Spleen (tissue), 11 donors: ENCODE measurements around the gene SNRNP200. TPM values are rescaled to one million over a fixed set of nuclear protein-coding genes. Genes with fewer than 3 reads are reported as not detected.
A peak's percentile ranks its signal among the peaks of the same experiment; 100 is the strongest.
"Not testable (repeated sequence)": the region's sequence is repeated elsewhere in the genome, so short reads cannot be mapped to it uniquely, and the experiment has no call there.

Experiments
- DNase-seq: peaks from one replicate; pipeline ENCODE4 v3.0.0-alpha.2; 2020
- H3K27ac ChIP-seq, 8 donors: fragments of 200-600 bp; sonication (generic) in 7 of 8; 1 replicate in 4 of 8; 2 replicates in 4 of 8; pipeline versions ENCODE4 v1.5.0 to v1.8.0; 2016 to 2021; ENCODE audit warnings: inconsistent platforms in 4 of 8, mild to moderate bottlenecking in 4 of 8, moderate library complexity in 1 of 8
- H3K27me3 ChIP-seq, 7 donors: fragments of 200-600 bp; sonication (generic) in 6 of 7; replicated peaks in 1 of 7; 1 replicate in 4 of 7; 2 replicates in 3 of 7; pipeline versions ENCODE4 v1.5.0 to v1.8.0; 2016 to 2021; ENCODE audit warnings: inconsistent platforms in 3 of 7, mild to moderate bottlenecking in 1 of 7
- H3K36me3 ChIP-seq, 6 donors: fragments of 200-600 bp; sonication (generic) in 5 of 6; 1 replicate in 4 of 6; 2 replicates in 2 of 6; pipeline versions ENCODE4 v1.5.0 to v1.8.0; 2016 to 2021; ENCODE audit warnings: inconsistent platforms in 2 of 6
- H3K4me1 ChIP-seq, 6 donors: fragments of 200-600 bp; sonication (generic) in 5 of 6; 1 replicate in 3 of 6; 2 replicates in 3 of 6; pipeline versions ENCODE4 v1.5.0 to v1.8.0; 2016 to 2021; ENCODE audit warnings: inconsistent platforms in 3 of 6
- H3K4me3 ChIP-seq, 8 donors: fragments of 200-600 bp; sonication (generic) in 7 of 8; 1 replicate in 4 of 8; 2 replicates in 4 of 8; pipeline versions ENCODE4 v1.5.0 to v1.8.0; 2016 to 2021; ENCODE audit warnings: inconsistent platforms in 4 of 8, mild to moderate bottlenecking in 4 of 8, moderate library complexity in 2 of 8
- H3K9me3 ChIP-seq, 8 donors: fragments of 200-600 bp; sonication (generic) in 7 of 8; 1 replicate in 4 of 8; 2 replicates in 4 of 8; pipeline versions ENCODE4 v1.5.0 to v1.8.0; 2016 to 2021; ENCODE audit warnings: inconsistent platforms in 4 of 8
- CTCF ChIP-seq, 11 experiments: fragments of 200-600 bp in 7 of 11; fragments of 450-650 bp in 4 of 11; sonication (generic) in 4 of 11; IDR thresholded peaks in 8 of 11; conservative IDR thresholded peaks in 3 of 11; 1 replicate in 7 of 11; 2 replicates in 4 of 11; pipeline versions ENCODE4 v1.4.0 to v1.8.0; 2016 to 2021; ENCODE audit warnings: antibody characterized with exemption in 11 of 11, inconsistent platforms in 4 of 11, mild to moderate bottlenecking in 1 of 11
- POLR2A ChIP-seq, 3 donors: fragments of 450-650 bp; IDR thresholded peaks; one replicate each; pipeline ENCODE4 v1.5.1; 2017; ENCODE audit warnings: antibody characterized with exemption in 3 of 3, mild to moderate bottlenecking in 1 of 3
- POLR2AphosphoS5 ChIP-seq, 3 donors: sonication (generic); formaldehyde crosslinking; IDR thresholded peaks; one replicate each; pipeline ENCODE4 v1.5.1; 2017; ENCODE audit warnings: antibody characterized with exemption in 3 of 3
- WGBS, 5 donors: extraction: QIAGEN DNeasy Blood & Tissue Kit in 3 of 5; methylation state at CpG; one replicate each; pipeline versions ENCODE4 v1.1.5 to v1.1.7; 2013 to 2018; 5-methylcytosine and 5-hydroxymethylcytosine counted together
- intact Hi-C: fragments of 100-400 bp; cut with DNase I; formaldehyde crosslinking; loops from one replicate; pipeline ENCODE4 v1.15.0; 2023; ENCODE audit warnings: low total_unique reads
- polyA plus RNA-seq, 3 donors: library from polyadenylated mRNA; stranded (reverse); fragments of 200-250 nt; gene quantifications; one replicate each; pipeline ENCODE4 v1.2.1, GENCODE V29; 2013
- total RNA-seq, 7 donors: library from RNA; depleted of rRNA in 3 of 7; stranded (reverse); fragments of >200 nt in 3 of 7; fragmentation: NEBNext Ultra II Directional in 4 of 7; extraction: Animal tissue kit (Norgen Biotek cat#: 25700) in 4 of 7; gene quantifications; one replicate each; pipeline versions ENCODE4 v1.1.0 to v1.2.1, GENCODE V29; 2016 to 2021
- donor health status: healthy with polysubstance abuse.
- donor health status: DM: no; HTN: no; CAD: no; lungs with moderate emphysema.
- donor health status: DM: no; HTN: no; CAD: no.
- donor health status: Bipolar disorder and iron deficiency.
- donor health status: healthy.
- donor health status: DM: no; HTN: no; CAD: no.
- donor health status: DM: yes; HTN: yes; CAD: no.

SNRNP200 gene
- total and polyA plus RNA-seq, 10 donors: 60.5 to 139 (median 118) TPM

- H3K27me3 ChIP-seq, DNase-seq, H3K9me3 ChIP-seq, intact Hi-C loops: not testable (repeated sequence)
- 48 to 62% (median 56%) methylated on average over 3 of the region's 3 CpGs for WGBS, 5 donors
- H3K27ac ChIP-seq: peak overlapping the region; percentile 69 to 99 (median 90)
- TF ChIP-seq POLR2AphosphoS5 (IDR thresholded peaks at IDR 0.05): peak in 1 of 3 donors; percentile 65
- peak overlapping the region in 1 of 8 donors; percentile 21 for H3K4me3 ChIP-seq
- H3K36me3 ChIP-seq: peaks cover 2 to 80% (median 46%) of the 10 kb centered on the region in 6 donors
- peaks cover 74 to 100% (median 96%) of the 10 kb centered on the region in 6 donors for H3K4me1 ChIP-seq
These were observed 47.6 kb downstream of the SNRNP200 start for GRCh38 chr2:96257744-96258143.

- no peaks in the 10 kb centered on the region for H3K27me3 ChIP-seq
- 17 to 30% (median 20%) methylated on average over 6 of the region's 6 CpGs for WGBS, 5 donors
- peak overlapping the region in 2 of 8 donors; percentile 8 to 21 for H3K4me3 ChIP-seq
- intact Hi-C loops: no loop called here
- H3K9me3 ChIP-seq: no peaks in the 10 kb centered on the region
- DNase-seq: no peak
- H3K36me3 ChIP-seq: peaks cover 2 to 81% (median 53%) of the 10 kb centered on the region in 6 donors
- TF ChIP-seq CTCF (IDR thresholded peaks at IDR 0.05 in 8 of 11, conservative IDR thresholded peaks at IDR 0.05 in 3 of 11): no peak
- peak in 1 of 3 donors; percentile 70 for TF ChIP-seq POLR2AphosphoS5 (IDR thresholded peaks at IDR 0.05)
- TF ChIP-seq POLR2A (IDR thresholded peaks at IDR 0.05): peak in 1 of 3 donors; percentile 30
- peaks cover 78 to 100% (median 95%) of the 10 kb centered on the region in 6 donors for H3K4me1 ChIP-seq
- H3K27ac ChIP-seq: peak overlapping the region; percentile 69 to 99 (median 90)
These were observed 48.7 kb downstream of the SNRNP200 start for GRCh38 chr2:96256611-96257113.

GRCh38 chr2:96254571-96254970 lies 50.8 kb downstream of the SNRNP200 start:
- 27 to 54% (median 41%) methylated on average over 10 to 11 of the region's 11 CpGs for WGBS, 5 donors
- Histone ChIP-seq H3K4me3 (peak overlapping the region in 1 of 8 donors; percentile 3), H3K27ac (peak overlapping the region; percentile 48 to 99 (median 90)), H3K27me3 (no peaks in the 10 kb centered on the region), H3K9me3 (no peaks in the 10 kb centered on the region), H3K4me1 (peaks cover 63 to 100% (median 92%) of the 10 kb centered on the region in 6 donors), H3K36me3 (peaks cover 2 to 87% (median 52%) of the 10 kb centered on the region in 6 donors)
- DNase-seq: no peak
- TF ChIP-seq POLR2A (IDR thresholded peaks at IDR 0.05) (no peak), CTCF (IDR thresholded peaks at IDR 0.05 in 8 of 11, conservative IDR thresholded peaks at IDR 0.05 in 3 of 11) (no peak), POLR2AphosphoS5 (IDR thresholded peaks at IDR 0.05) (peak in 2 of 3 donors; percentile 38 to 71)
- intact Hi-C loops: no loop called here

GRCh38 chr2:96253006-96253405 lies 52.3 kb downstream of the SNRNP200 start:
- Histone ChIP-seq H3K9me3 (no peaks in the 10 kb centered on the region), H3K27me3 (no peaks in the 10 kb centered on the region), H3K4me1 (peaks cover 51 to 98% (median 84%) of the 10 kb centered on the region in 6 donors), H3K4me3 (no peak overlapping the region), H3K36me3 (peaks cover 2 to 76% (median 45%) of the 10 kb centered on the region in 6 donors), H3K27ac (peak overlapping the region in 6 of 8 donors; percentile 29 to 99 (median 90))
- intact Hi-C loops: no loop called here
- 78 to 89% (median 85%) methylated on average over 6 to 7 of the region's 7 CpGs for WGBS, 5 donors
- DNase-seq: no peak
- TF ChIP-seq CTCF (IDR thresholded peaks at IDR 0.05 in 8 of 11, conservative IDR thresholded peaks at IDR 0.05 in 3 of 11): no peak
- no peak for TF ChIP-seq POLR2A (IDR thresholded peaks at IDR 0.05)
- TF ChIP-seq POLR2AphosphoS5 (IDR thresholded peaks at IDR 0.05): no peak
